NB4 (cell line): Measurements from ENCODE around the gene RAB32.

ENCODE experiments used
- DNase-seq: peaks from one replicate; pipeline ENCODE4 v3.0.0; 2010; ENCODE audit warnings: low read depth
- H3K4me3 ChIP-seq: one replicate; pipeline ENCODE4 v1.5.1; 2011; ENCODE audit warnings: mild to moderate bottlenecking, low read depth, low read length, moderate library complexity
- MYC ChIP-seq: IDR thresholded peaks from 2 replicates; pipeline ENCODE4 v1.6.1; 2011; ENCODE audit warnings: low read depth, low read length
- POLR2A ChIP-seq: IDR thresholded peaks from 2 replicates; pipeline ENCODE4 v1.6.1; 2011; ENCODE audit warnings: mild to moderate bottlenecking; ENCODE audit not compliant: insufficient read length; ENCODE audit errors: extremely low read depth
- TF ChIP-seq, protein P1 (sequence below): IDR thresholded peaks from one replicate; pipeline ENCODE4 v1.5.1; 2012; ENCODE audit warnings: low read depth, low read length
- TF ChIP-seq, protein P2 (sequence below): IDR thresholded peaks from 2 replicates; pipeline ENCODE4 v1.6.1; 2011; ENCODE audit warnings: low read depth, low read length

Gene RAB32

DNA sequence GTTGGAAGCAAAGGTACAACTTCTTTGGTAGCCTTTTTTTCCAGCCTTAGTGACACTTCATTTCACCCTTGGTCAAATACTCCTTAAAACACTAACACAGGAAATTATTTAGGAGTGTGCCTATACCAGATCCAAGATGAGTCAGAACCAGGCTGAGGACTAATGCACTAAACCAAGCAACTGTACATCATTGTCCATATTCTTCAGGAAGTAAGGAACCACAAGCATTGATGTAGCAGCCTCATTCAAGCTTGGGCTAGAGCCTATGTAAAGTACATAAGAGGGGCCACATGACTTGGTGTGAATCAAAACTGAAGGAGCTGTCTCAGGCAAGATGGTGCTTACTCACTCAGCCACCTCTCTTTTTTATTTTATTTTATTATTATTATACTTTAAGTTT is 34.4 kb downstream of the RAB32 start:
- no peak overlapping the region for H3K4me3 ChIP-seq
- no peak for DNase-seq
- TF ChIP-seq, protein P1, sequence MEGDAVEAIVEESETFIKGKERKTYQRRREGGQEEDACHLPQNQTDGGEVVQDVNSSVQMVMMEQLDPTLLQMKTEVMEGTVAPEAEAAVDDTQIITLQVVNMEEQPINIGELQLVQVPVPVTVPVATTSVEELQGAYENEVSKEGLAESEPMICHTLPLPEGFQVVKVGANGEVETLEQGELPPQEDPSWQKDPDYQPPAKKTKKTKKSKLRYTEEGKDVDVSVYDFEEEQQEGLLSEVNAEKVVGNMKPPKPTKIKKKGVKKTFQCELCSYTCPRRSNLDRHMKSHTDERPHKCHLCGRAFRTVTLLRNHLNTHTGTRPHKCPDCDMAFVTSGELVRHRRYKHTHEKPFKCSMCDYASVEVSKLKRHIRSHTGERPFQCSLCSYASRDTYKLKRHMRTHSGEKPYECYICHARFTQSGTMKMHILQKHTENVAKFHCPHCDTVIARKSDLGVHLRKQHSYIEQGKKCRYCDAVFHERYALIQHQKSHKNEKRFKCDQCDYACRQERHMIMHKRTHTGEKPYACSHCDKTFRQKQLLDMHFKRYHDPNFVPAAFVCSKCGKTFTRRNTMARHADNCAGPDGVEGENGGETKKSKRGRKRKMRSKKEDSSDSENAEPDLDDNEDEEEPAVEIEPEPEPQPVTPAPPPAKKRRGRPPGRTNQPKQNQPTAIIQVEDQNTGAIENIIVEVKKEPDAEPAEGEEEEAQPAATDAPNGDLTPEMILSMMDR, result no peak
- TF ChIP-seq MYC, result no peak
- TF ChIP-seq POLR2A, result no peak
- TF ChIP-seq, protein P2, sequence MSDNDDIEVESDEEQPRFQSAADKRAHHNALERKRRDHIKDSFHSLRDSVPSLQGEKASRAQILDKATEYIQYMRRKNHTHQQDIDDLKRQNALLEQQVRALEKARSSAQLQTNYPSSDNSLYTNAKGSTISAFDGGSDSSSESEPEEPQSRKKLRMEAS, result no peak

DNA sequence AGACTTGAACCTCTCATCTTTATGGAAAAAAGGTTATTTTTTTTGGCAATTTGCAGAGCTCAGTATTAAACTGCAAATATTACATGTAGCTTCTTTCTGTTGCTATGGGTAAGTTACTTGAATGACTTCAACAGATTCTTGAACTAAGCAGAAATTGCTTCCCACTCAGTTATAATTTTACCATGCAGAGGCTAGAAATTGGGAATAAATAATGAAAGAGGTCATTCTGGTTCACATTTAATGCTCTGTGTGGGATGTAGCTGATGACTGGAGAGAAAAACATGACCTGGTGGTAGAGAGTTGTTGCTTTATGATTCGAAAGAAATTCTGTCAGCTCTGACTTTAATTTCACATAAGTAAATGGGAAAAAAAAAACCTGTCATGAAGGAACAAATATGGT is 38.3 kb downstream of the RAB32 start:
- TF ChIP-seq, protein P2, result no peak
- TF ChIP-seq MYC, result no peak
- TF ChIP-seq POLR2A, result no peak
- TF ChIP-seq, protein P1, result no peak
- no peak for DNase-seq
- no peak overlapping the region for H3K4me3 ChIP-seq

DNA sequence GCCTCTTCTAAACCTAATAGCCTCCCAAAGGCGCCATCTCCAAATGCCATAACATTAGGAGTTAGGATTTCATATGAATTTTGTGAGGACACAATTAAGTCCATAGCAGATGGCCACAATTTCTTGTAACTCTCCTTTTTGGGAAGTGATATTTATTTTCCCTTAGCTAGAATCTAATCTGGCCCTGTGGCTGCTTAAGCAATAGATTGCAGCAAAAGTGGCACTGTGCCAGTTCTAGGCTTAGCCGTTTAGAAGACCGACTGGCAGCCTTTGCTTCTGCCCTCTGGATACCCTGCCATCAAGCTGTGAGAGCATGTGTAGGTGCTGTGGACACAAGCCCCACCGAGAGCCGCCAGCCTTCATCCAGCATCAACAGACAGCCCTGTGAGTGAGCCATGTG is 39.2 kb downstream of the RAB32 start:
- DNase-seq, result peak; percentile 62
- no peak overlapping the region for H3K4me3 ChIP-seq
- TF ChIP-seq, protein P1, result no peak
- TF ChIP-seq MYC (no peak), POLR2A (no peak)
- TF ChIP-seq, protein P2, result no peak

DNA sequence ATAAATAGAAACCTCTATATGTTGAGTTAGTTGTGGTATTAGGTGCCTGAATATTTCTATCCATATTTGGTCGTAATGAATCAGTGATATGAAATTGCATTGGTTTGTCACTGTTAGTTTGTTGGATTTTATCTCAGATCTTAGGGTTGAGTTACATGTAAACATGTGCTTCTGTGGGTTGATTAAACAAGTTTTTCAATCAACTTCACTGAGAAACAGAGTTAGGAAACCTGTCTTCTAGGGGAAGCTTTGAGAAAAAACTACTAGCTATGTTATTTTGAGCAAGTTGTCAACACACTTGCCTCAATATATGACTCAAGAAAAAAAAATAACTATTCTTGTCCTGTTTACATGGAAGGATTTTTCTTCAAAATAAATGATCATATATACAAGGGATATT is 40.3 kb downstream of the RAB32 start:
- no peak overlapping the region for H3K4me3 ChIP-seq
- TF ChIP-seq POLR2A (no peak), MYC (no peak)
- TF ChIP-seq, protein P2, result no peak
- TF ChIP-seq, protein P1, result no peak
- no peak for DNase-seq

DNA sequence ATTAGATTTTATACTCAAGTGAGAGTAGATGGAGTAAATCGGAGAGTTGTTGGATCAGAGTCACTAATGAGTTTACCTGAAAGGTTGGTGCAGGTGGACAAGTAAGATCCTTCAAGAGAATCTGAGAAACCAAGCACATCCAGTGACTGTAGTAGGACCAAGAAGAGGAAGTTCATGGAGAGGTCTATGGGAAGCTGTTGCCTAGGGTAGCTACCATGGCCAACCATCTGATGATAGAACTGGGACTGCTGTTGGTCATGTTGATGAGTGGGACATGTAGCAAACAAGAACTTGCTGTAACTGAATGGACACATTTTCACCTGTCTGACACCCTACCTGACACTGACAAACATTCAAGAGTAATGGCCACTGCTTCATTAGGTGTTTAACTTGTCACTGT is 43.8 kb downstream of the RAB32 start:
- no peak for TF ChIP-seq POLR2A
- TF ChIP-seq, protein P1, result no peak
- TF ChIP-seq MYC, result no peak
- TF ChIP-seq, protein P2, result no peak
- no peak overlapping the region for H3K4me3 ChIP-seq
- no peak for DNase-seq

DNA sequence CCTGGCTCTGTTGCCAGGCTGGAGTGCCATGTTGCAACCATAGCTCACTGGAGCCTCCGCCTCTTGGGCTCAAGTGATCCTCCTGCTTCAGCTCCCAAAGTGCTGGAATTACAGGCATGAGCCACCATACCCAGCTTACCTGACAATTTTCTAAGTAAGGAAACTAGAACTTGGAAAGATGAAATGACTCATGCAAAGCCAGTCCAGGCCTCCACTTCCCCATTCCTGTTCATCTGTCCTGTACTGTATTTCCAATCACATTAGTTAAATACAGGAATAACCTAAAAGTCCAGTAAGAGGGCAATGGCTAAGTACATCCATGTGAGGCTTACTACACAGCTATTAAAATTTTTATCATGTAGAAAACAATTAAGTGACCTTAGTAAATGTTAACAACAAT is 46.9 kb downstream of the RAB32 start:
- no peak for DNase-seq
- no peak overlapping the region for H3K4me3 ChIP-seq
- TF ChIP-seq, protein P1, result no peak
